RKO (cell line): ENCODE data around the gene CACNA1E.
A peak's percentile ranks its signal among the peaks of the same experiment; 100 is the strongest.

Source experiments
- DNase-seq: peaks from one replicate; pipeline ENCODE4 v3.0.0-alpha.2; 2016; ENCODE audit warnings: low spot score

The CACNA1E gene

GRCh38 chr1:181483285-181484195 lies at the start of gene CACNA1E:
CACNA1E (plus strand) TSS chr1:181483517; CDS start chr1:181483745, 228 bp downstream.
- DNase-seq = no peak

DNA sequence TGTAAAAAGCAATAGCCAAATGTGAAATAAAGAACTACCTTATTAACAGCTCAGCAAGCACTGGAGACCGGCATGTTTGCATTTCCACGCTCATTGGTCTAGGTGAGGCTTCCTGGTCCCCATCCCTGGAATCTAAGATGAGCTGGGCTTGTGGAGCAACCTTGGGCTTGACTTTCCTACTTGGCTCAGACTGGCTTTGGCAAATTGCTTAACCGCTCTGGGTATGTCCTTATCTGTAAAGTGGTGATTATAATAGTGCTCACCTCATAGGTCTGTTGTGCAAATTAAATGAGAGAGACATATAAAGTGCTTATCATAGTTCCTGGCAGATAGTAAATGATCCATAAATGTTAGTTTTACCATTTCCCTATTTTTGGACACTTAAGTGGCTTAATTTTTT lies 49.4 kb upstream of the CACNA1E start:
- DNase-seq = no peak

- DNase-seq = no peak
Observed at GRCh38 chr1:181438013-181438412, 45.3 kb upstream of the CACNA1E start.

DNA sequence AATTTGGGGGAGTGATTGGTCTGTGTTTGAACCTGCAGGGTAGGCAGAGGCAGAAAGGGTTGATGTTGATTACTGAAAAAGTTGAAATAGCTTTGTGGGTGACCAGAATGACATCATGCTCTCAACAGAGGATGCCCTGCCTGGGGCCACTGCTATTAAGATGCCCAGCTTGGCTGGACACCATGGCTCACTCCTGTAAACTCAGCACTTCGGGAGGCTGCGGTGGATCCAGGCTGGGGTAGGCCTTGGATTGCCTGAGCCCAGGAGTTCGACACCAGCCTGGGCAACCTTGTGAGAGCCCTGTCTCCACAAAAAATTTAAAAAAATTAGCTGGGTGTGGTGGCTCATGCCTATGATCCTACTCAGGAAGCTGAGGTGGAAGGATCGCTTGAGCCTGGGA lies 42.8 kb upstream of the CACNA1E start:
- no peak for DNase-seq

DNA sequence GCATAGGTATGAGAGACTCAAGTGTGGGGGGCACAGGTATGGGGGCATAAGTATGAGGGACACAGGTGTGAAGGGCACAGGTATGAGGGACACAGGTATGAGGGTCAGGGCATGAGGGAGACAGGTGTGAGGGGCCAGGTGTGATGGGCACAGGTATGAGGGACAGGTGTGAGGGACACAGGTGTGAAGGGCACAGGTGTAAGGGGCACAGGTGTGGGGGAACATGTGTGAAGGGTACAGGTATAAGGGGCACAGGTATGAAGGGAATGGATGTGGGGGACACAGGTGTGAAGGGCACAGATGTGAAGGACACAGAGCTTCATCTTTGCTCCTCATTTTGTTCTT lies 41.2 kb upstream of the CACNA1E start:
- no peak for DNase-seq

GRCh38 chr1:181443231-181443853 lies 40.0 kb upstream of the CACNA1E start:
- DNase-seq = no peak

GRCh38 chr1:181445436-181445835 lies 37.9 kb upstream of the CACNA1E start:
- DNase-seq = no peak

- DNase-seq = no peak
Observed at GRCh38 chr1:181448461-181448860, 34.9 kb upstream of the CACNA1E start.

DNA sequence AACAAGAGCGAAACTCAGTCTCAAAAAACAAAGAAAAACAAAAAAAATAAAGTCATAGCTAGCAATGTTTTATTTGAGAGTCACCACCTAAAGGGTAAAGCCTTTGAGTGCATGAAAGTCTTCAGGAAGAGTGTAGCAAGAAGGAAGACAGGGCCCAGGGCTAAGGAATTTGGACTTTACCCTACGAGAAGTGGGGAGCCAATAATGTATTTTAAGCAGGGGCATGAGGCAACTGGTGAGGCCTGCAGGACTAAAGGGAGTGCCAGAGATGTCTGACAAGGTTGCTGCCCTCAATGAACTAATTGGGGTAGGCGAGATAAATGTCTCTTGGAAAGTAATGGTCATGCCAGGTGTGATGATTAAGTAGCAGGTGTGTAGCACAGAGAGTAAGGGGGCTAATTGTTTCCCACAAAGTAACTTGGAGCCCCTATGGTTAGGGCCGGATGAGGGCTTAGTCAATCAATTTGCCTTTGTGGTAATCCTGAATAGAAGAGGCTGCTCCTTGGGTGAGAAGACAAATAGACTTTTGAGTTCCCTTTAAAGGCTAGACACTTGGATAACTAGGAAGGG lies 31.6 kb upstream of the CACNA1E start:
- DNase-seq = no peak

GRCh38 chr1:181452746-181453145 lies 30.6 kb upstream of the CACNA1E start:
- no peak for DNase-seq

DNA sequence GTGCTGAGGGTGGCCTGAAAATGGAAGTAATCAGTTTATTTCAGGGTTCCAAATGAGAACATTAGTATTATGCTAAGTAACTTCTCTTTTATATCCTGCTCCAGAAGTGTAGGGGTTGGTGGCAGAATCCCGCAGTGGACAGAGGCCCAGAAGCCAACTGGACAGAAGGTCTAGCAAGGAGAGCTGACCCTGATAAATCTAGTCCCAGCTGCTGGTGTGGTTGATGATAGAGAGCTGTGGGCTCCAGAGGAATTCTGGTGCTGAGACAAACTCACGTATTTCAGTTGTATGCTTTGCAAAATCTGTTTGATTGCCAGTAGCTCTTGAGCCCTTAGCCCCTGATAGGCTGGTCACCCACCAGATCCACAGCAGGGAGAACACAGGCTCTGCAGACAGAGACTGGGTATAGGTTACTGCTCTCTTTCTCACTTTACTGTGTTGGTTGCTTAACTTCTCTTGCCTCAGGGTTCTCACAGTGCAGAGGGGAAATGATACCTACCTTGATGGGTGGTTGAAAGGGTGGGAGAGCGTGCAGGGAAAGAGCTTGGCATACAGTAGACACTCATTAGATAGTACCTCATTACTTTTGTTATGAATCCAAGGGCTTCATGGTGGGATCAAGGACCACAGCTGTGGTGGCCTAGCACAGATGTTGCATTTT lies 29.6 kb upstream of the CACNA1E start:
- DNase-seq = no peak

GRCh38 chr1:181456551-181456950 lies 26.8 kb upstream of the CACNA1E start:
- DNase-seq = no peak

DNA sequence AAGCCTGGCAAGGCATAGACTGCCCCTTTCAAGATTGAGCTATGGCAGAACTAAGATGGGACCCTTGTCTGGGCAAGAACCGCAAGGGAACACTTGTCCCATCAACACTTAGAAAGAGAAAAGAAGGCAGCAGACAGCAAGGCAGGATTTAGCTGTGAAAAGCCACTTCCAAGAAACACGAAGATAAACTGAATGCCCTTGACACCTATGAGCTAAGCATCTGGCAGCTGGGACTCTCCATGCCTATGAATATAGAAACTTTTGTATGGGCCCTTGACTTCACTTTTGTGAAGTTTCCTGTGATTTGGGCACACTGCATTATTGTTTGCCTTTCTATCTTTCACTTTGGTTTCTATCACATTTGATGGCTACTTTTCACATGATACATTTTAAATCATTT lies 24.9 kb upstream of the CACNA1E start:
- DNase-seq = no peak

DNA sequence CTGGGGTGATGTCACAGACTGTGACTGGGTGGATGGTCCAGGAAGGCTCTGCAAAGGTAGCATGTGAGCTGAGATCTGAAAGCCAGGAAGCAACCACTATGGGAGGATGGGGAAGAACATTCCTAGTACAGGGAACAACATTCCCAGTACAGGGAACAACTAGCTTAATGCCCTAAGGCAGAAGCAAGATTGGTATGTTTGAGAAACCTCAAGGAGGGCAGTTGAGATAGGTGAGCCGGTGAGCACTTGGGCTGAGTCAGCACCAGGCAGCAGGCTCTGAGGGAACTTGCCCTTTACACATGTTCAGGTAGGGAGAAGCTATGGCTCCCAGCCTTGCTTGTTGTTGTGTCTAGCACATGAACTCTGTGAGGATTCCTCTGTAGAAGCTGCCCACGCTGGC lies 24.2 kb upstream of the CACNA1E start:
- DNase-seq = no peak

DNA sequence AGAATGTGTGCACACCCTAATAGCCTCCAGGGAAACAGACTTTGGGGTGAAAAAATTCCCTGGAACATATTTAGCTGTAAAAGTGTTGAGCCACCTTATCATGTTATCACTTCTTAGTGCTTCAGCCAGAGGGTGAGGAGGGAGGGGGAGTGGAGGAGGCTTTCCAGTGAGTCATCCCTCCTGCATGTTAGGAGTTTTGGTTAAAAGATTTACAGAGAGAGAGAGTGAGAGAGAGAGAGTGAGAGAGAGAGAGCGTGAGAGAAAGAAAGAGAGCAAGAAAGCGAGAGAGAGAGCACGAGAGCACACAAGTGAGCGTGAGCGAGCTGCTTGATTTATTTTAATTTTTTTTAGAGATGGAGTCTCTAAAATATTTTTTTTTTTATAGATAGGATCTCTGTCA lies 13.5 kb upstream of the CACNA1E start:
- no peak for DNase-seq

DNA sequence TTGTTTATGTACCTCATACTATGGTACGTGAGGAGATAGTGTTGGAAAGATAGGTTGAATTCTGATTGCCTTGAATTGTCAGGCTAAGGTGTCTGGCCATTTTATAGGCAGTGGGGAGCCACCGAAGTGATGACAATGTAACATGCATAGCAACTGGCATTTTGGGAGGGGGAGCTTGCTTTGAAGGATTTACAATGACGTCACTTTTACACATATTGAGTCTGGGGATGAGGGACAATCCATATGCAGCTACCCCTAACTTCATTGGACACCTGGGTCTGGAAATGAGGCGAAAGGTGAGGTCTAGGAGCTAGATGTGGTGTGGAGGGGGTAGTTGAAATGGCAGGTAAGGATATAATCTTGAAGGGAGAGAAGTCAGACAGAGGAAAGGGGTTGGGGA lies 7.7 kb upstream of the CACNA1E start:
- DNase-seq = no peak

GRCh38 chr1:181476581-181476980 lies 6.7 kb upstream of the CACNA1E start:
- DNase-seq = no peak

GRCh38 chr1:181478306-181478705 lies 5.0 kb upstream of the CACNA1E start:
- DNase-seq = no peak

- peak; percentile 74 for DNase-seq
Observed at GRCh38 chr1:181479137-181479745, 4.1 kb upstream of the CACNA1E start.

- DNase-seq = no peak
Observed at GRCh38 chr1:181482001-181482430, 1.3 kb upstream of the CACNA1E start.

- DNase-seq = no peak
Observed at GRCh38 chr1:181482521-181483284, 614 bp upstream of the CACNA1E start.

DNA sequence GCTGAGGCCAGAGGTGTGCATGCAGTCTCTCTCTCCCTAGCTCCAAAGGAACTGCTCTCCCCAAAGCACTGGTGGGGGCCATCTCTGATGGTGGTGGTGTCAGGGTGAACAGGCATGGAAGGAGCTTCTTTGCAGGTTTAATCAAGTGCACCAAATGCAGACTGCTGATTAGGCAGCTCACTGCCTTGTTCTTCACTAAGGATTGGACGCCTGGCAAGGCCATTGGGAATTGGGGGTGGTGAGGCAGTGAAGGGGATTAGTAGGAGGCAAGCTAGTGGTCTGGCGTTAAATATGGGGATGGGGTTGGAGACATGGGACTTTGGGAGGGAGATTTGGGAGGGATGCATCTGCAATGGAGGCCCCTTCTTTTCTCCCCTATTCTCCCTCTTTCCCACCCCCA lies 1.5 kb downstream of the CACNA1E start:
- no peak for DNase-seq
